Gastrocnemius medialis (tissue), 4 donors: ENCODE data around the gene PUM1.

ENCODE experiments used
- POLR2A ChIP-seq, 2 donors: fragments of 450-650 bp; IDR thresholded peaks; one replicate each; pipeline ENCODE4 v1.6.1; 2017; ENCODE audit warnings: antibody characterized with exemption in 2 of 2, mild to moderate bottlenecking in 2 of 2, moderate library complexity in 2 of 2
- TF ChIP-seq, protein P1 (sequence below), 5 experiments: fragments of 450-650 bp in 3 of 5; fragments of 200-600 bp in 2 of 5; sonication (generic) in 2 of 5; IDR thresholded peaks in 4 of 5; conservative IDR thresholded peaks in 1 of 5; 1 replicate in 4 of 5; 2 replicates in 1 of 5; pipeline ENCODE4 v1.5.1; 2016 to 2019; ENCODE audit warnings: antibody characterized with exemption in 5 of 5, mild to moderate bottlenecking in 3 of 5, moderate library complexity in 3 of 5

DNA sequence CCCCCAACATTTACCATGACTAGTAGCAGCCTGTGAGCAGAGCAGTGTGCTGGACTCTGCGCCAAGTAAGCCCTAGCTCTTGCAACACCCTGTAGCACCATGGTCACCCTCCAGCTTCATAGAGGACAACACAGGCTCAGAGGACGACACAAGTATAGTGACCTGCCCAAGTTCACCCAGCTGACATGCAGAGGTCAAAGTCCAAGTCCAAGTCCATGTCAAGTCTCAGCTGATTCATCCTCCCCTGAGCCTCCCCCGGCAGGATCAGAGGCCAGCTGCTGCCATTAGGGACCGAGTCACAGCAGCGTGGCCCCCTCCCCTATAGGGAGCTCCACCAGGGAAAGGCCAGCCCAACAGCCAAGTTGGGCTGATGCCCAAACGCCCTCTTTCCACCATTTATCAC, 172.8 kb downstream of the PUM1 start:
- TF ChIP-seq, protein P1, sequence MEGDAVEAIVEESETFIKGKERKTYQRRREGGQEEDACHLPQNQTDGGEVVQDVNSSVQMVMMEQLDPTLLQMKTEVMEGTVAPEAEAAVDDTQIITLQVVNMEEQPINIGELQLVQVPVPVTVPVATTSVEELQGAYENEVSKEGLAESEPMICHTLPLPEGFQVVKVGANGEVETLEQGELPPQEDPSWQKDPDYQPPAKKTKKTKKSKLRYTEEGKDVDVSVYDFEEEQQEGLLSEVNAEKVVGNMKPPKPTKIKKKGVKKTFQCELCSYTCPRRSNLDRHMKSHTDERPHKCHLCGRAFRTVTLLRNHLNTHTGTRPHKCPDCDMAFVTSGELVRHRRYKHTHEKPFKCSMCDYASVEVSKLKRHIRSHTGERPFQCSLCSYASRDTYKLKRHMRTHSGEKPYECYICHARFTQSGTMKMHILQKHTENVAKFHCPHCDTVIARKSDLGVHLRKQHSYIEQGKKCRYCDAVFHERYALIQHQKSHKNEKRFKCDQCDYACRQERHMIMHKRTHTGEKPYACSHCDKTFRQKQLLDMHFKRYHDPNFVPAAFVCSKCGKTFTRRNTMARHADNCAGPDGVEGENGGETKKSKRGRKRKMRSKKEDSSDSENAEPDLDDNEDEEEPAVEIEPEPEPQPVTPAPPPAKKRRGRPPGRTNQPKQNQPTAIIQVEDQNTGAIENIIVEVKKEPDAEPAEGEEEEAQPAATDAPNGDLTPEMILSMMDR (IDR thresholded peaks at IDR 0.05 in 4 of 5, conservative IDR thresholded peaks at IDR 0.05 in 1 of 5), result no peak
- no peak for TF ChIP-seq POLR2A (IDR thresholded peaks at IDR 0.05)
